ENCODE results near the gene PSORS1C2. TPM values are rescaled to one million over a fixed set of nuclear protein-coding genes. Genes with fewer than 3 reads are reported as not detected.
A peak's percentile ranks its signal among the peaks of the same experiment; 100 is the strongest.
"Not testable (repeated sequence)": the region's sequence is repeated elsewhere in the genome, so short reads cannot be mapped to it uniquely, and the experiment has no call there.

The PSORS1C2 gene
- total RNA-seq, 2 donors from 2014 or later = not detected

GRCh38 chr6:31173406-31173805 lies 34.5 kb upstream of the PSORS1C2 start:
- no peaks in the 10 kb centered on the region for H3K4me1 ChIP-seq
- no peak for DNase-seq
- intact Hi-C loops (cut with DNase I) = no loop called here

GRCh38 chr6:31172973-31173384 lies 34.1 kb upstream of the PSORS1C2 start:
- Histone ChIP-seq H3K9me3 (no peaks in the 10 kb centered on the region), H3K4me3 (no peak overlapping the region), H3K4me1 (no peaks in the 10 kb centered on the region), H3K27ac (no peak overlapping the region), H3K27me3 (no peaks in the 10 kb centered on the region), H3K36me3 (no peaks in the 10 kb centered on the region), H3K9ac (ENCODE audit: low read depth in 2 of 2, low read length in 2 of 2) (no peak overlapping the region)
- TF ChIP-seq CTCF (IDR thresholded peaks at IDR 0.05) = no peak
- intact Hi-C loops (cut with DNase I) = no loop called here
- no peak for DNase-seq

More at GRCh38 chr6:31173406-31173805, 34.5 kb upstream of the PSORS1C2 start:
- TF ChIP-seq CTCF (IDR thresholded peaks at IDR 0.05) = no peak
- Histone ChIP-seq H3K9ac (ENCODE audit: low read depth in 2 of 2, low read length in 2 of 2) (no peak overlapping the region), H3K9me3 (no peaks in the 10 kb centered on the region), H3K27me3 (no peaks in the 10 kb centered on the region), H3K4me3 (no peak overlapping the region), H3K27ac (no peak overlapping the region), H3K36me3 (no peaks in the 10 kb centered on the region)

GRCh38 chr6:31171931-31172905 lies 33.4 kb upstream of the PSORS1C2 start:
- Histone ChIP-seq H3K27me3 (no peaks in the 10 kb centered on the region), H3K9me3 (no peaks in the 10 kb centered on the region), H3K27ac (no peak overlapping the region), H3K36me3 (no peaks in the 10 kb centered on the region), H3K4me1 (no peaks in the 10 kb centered on the region), H3K4me3 (no peak overlapping the region), H3K9ac (ENCODE audit: low read depth in 2 of 2, low read length in 2 of 2) (no peak overlapping the region)
- intact Hi-C loops (cut with DNase I) = no loop called here
- TF ChIP-seq CTCF (IDR thresholded peaks at IDR 0.05) = no peak
- DNase-seq = no peak

- intact Hi-C loops (cut with DNase I) = no loop called here
- no peak for TF ChIP-seq CTCF (IDR thresholded peaks at IDR 0.05)
- Histone ChIP-seq H3K4me3 (no peak overlapping the region), H3K27me3 (no peaks in the 10 kb centered on the region), H3K9me3 (no peaks in the 10 kb centered on the region), H3K27ac (no peak overlapping the region), H3K36me3 (no peaks in the 10 kb centered on the region), H3K9ac (ENCODE audit: low read depth in 2 of 2, low read length in 2 of 2) (no peak overlapping the region), H3K4me1 (no peaks in the 10 kb centered on the region)
- DNase-seq = no peak
These were observed 32.3 kb upstream of the PSORS1C2 start for GRCh38 chr6:31170987-31171671.

GRCh38 chr6:31170600-31170881 lies 31.7 kb upstream of the PSORS1C2 start, which contains the start of gene POU5F1:
TSS of gene POU5F1 (minus strand) at chr6:31170682. CDS start at chr6:31170620, 62 bp downstream.
- Histone ChIP-seq H3K27me3 (no peaks in the 10 kb centered on the region), H3K4me3 (no peak within 1 kb of the TSS), H3K9me3 (no peaks in the 10 kb centered on the region), H3K4me1 (no peaks in the 10 kb centered on the region), H3K27ac (no peak within 1 kb of the TSS), H3K36me3 (no peaks in the 10 kb centered on the region), H3K9ac (ENCODE audit: low read depth in 2 of 2, low read length in 2 of 2) (peak within 1 kb of the TSS in 1 of 2 donors; percentile 35)
- intact Hi-C loops (cut with DNase I) = no loop called here
- no peak for TF ChIP-seq CTCF (IDR thresholded peaks at IDR 0.05)
- DNase-seq = no peak

- not testable (repeated sequence) for H3K27ac ChIP-seq
- H3K9ac ChIP-seq (ENCODE audit: low read depth in 2 of 2, low read length in 2 of 2) = peak overlapping the region in 1 of 2 donors; percentile 35
These were observed 31.2 kb upstream of the PSORS1C2 start for GRCh38 chr6:31169858-31170599.

More at GRCh38 chr6:31169858-31170599, 31.2 kb upstream of the PSORS1C2 start:
- H3K9me3 ChIP-seq; DNase-seq; H3K4me3 ChIP-seq; H3K4me1 ChIP-seq; intact Hi-C loops (cut with DNase I); H3K27me3 ChIP-seq; H3K36me3 ChIP-seq: not testable (repeated sequence)

All from colonic mucosa (tissue), 4 donors.